IMR-90 (cell line): ENCODE data around the gene MAPK8IP3. TPM values are rescaled to one million over a fixed set of nuclear protein-coding genes. Genes with fewer than 3 reads are reported as not detected.

Experiments
- ATAC-seq: fragments of 200-7000 bp; cut with Tn5 transposase; 2 replicates; pipeline ENCODE4 v1.9.1; 2020; ENCODE audit warnings: low read depth, mild to moderate bottlenecking, moderate library complexity
- BruUV-seq: library from RNA; stranded (reverse); fragments of 400-500 nt; replicated peaks from 2 replicates; lab custom pipeline; 2021; lab: Mats Ljungman, UMichigan
- CTCF ChIA-PET: fragments of 300-600 bp; formaldehyde crosslinking; extraction: SDS; loops from one replicate; lab custom pipeline; 2021; ENCODE audit warnings: antibody characterized with exemption; lab: Yijun Ruan, JAX
- POLR2A ChIA-PET: fragments of 300-600 bp; sonication (Branson Sonifier 250); formaldehyde crosslinking; loops from one replicate; lab custom pipeline; 2022; ENCODE audit warnings: antibody characterized with exemption; ENCODE audit not compliant: unreplicated experiment; lab: Charles Lee
- DNase-seq: peaks from one replicate; pipeline ENCODE4 v3.0.0; 2013
- H2AFZ ChIP-seq: replicated peaks from 2 replicates; pipeline ENCODE3; 2013; ENCODE audit warnings: low read length, mild to moderate bottlenecking; ENCODE audit not compliant: poor library complexity
- H2AK5ac ChIP-seq: 2 replicates; pipeline ENCODE4 v1.6.1; 2013; ENCODE audit warnings: low read depth, low read length, inconsistent platforms
- H2AK9ac ChIP-seq: replicated peaks from 2 replicates; pipeline ENCODE3; 2013; ENCODE audit warnings: mild to moderate bottlenecking, low read depth, low read length, moderate library complexity; ENCODE audit not compliant: poor library complexity
- H2BK120ac ChIP-seq: 2 replicates; pipeline ENCODE4 v1.6.1; 2013; ENCODE audit warnings: low read depth, low read length, inconsistent platforms
- H2BK15ac ChIP-seq: 3 replicates; pipeline ENCODE4 v1.6.1; 2013; ENCODE audit warnings: low read depth, low read length, inconsistent platforms
- H2BK20ac ChIP-seq: 2 replicates; pipeline ENCODE4 v1.6.1; 2013; ENCODE audit warnings: low read depth, mild to moderate bottlenecking, inconsistent platforms, low read length, moderate library complexity
- H2BK5ac ChIP-seq: 2 replicates; pipeline ENCODE4 v1.6.1; 2013; ENCODE audit warnings: mild to moderate bottlenecking, low read depth, low read length, inconsistent platforms; ENCODE audit not compliant: poor library complexity, severe bottlenecking
- H3K14ac ChIP-seq: replicated peaks from 2 replicates; pipeline ENCODE4 v1.6.1; 2013; ENCODE audit warnings: low read depth, low read length, inconsistent platforms
- H3K18ac ChIP-seq: 2 replicates; pipeline ENCODE4 v1.6.1; 2013; ENCODE audit warnings: low read depth, low read length, control low read depth
- H3K23ac ChIP-seq: 2 replicates; pipeline ENCODE4 v1.6.1; 2013; ENCODE audit warnings: low read depth, low read length, inconsistent platforms
- H3K27ac ChIP-seq: 2 replicates; pipeline ENCODE4 v1.5.1; 2013; ENCODE audit warnings: mild to moderate bottlenecking, control low read depth, low read length; ENCODE audit not compliant: insufficient read depth
- H3K27me3 ChIP-seq: 2 replicates; pipeline ENCODE4 v1.6.1; 2013; ENCODE audit warnings: low read length; ENCODE audit not compliant: control insufficient read depth, insufficient read depth
- H3K36me3 ChIP-seq: 2 replicates; pipeline ENCODE4 v1.6.1; 2013; ENCODE audit warnings: low read length, mixed read lengths; ENCODE audit not compliant: control insufficient read depth, insufficient read depth
- H3K4ac ChIP-seq: 2 replicates; pipeline ENCODE4 v1.6.1; 2013; ENCODE audit warnings: low read depth, low read length, inconsistent platforms
- H3K4me1 ChIP-seq: 2 replicates; pipeline ENCODE4 v1.6.1; 2013; ENCODE audit warnings: low read length, mixed read lengths; ENCODE audit not compliant: control insufficient read depth, insufficient read depth
- H3K4me2 ChIP-seq: 2 replicates; pipeline ENCODE4 v1.6.1; 2013; ENCODE audit warnings: low read depth, mild to moderate bottlenecking, control low read depth, low read length, moderate library complexity
- H3K4me3 ChIP-seq: 2 replicates; pipeline ENCODE4 v1.5.1; 2013; ENCODE audit warnings: low read depth, mild to moderate bottlenecking, control low read depth, low read length, moderate library complexity; ENCODE audit not compliant: insufficient read depth
- H3K56ac ChIP-seq: 2 replicates; pipeline ENCODE4 v1.6.1; 2013; ENCODE audit warnings: low read length, inconsistent platforms; ENCODE audit not compliant: insufficient read depth; ENCODE audit errors: extremely low read depth
- H3K79me1 ChIP-seq, 2 experiments: 2 replicates each; pipeline ENCODE4 v1.6.1; 2013; ENCODE audit warnings: low read length in 2 of 2, inconsistent platforms in 1 of 2, low read depth in 1 of 2
- H3K9ac ChIP-seq: 2 replicates; pipeline ENCODE4 v1.6.1; 2013; ENCODE audit warnings: low read depth, low read length, control low read depth
- H3K9me1 ChIP-seq: 2 replicates; pipeline ENCODE4 v1.6.1; 2013; ENCODE audit warnings: low read length, inconsistent platforms; ENCODE audit not compliant: insufficient read depth
- H3K9me3 ChIP-seq: 2 replicates; pipeline ENCODE4 v1.6.1; 2013; ENCODE audit warnings: low read length; ENCODE audit not compliant: control insufficient read depth, insufficient read depth
- H4K20me1 ChIP-seq: 2 replicates; pipeline ENCODE4 v1.6.1; 2013; ENCODE audit warnings: low read length, inconsistent platforms; ENCODE audit not compliant: insufficient read depth
- H4K5ac ChIP-seq: 2 replicates; pipeline ENCODE4 v1.6.1; 2013; ENCODE audit warnings: mild to moderate bottlenecking, low read depth, low read length, control low read depth
- H4K8ac ChIP-seq, 2 experiments: 2 replicates each; pipeline ENCODE4 v1.6.1; 2013; ENCODE audit warnings: low read depth in 2 of 2, low read length in 2 of 2, control low read depth in 1 of 2, inconsistent platforms in 1 of 2
- H4K91ac ChIP-seq: 2 replicates; pipeline ENCODE4 v1.6.1; 2013; ENCODE audit warnings: low read depth, low read length, inconsistent platforms; ENCODE audit not compliant: insufficient read depth
- CHD1 ChIP-seq: IDR thresholded peaks from 2 replicates; pipeline ENCODE4 v1.6.1; 2012; ENCODE audit warnings: low read depth, low read length, improper control_type of control experiment
- MAZ ChIP-seq: IDR thresholded peaks from 2 replicates; pipeline ENCODE4 v1.6.1; 2012; ENCODE audit warnings: low read depth, mild to moderate bottlenecking, low read length, improper control_type of control experiment, moderate library complexity, borderline replicate concordance
- POLR2A ChIP-seq: IDR thresholded peaks from 2 replicates; pipeline ENCODE4 v1.6.1; 2012; ENCODE audit warnings: mild to moderate bottlenecking, low read depth, low read length
- WGBS, 2 experiments: methylation state at CpG; one replicate each; pipeline versions ENCODE4 v1.1.5 to v1.1.7; 2013; ENCODE audit warnings: missing lambda C conversion rate in 2 of 2; ENCODE audit not compliant: insufficient read length in 1 of 2; ENCODE audit errors: extremely low coverage in 2 of 2; 5-methylcytosine and 5-hydroxymethylcytosine counted together
- dilution Hi-C: fragments of 300-500 bp; cut with HindIII; formaldehyde crosslinking; loops from one replicate; pipeline ENCODE4 v1.14.3; 2018; ENCODE audit warnings: low sequenced_read_pairs; ENCODE audit not compliant: unreplicated experiment
- in situ Hi-C: fragments of 300-500 bp; cut with MboI; formaldehyde crosslinking; loops from 3 replicates; pipeline ENCODE4 v1.14.3; 2019; ENCODE audit warnings: low sequenced_read_pairs, inconsistent platforms, mixed read lengths
- intact Hi-C: fragments of 100-400 bp; cut with micrococcal nuclease; formaldehyde crosslinking; loops from 2 replicates; pipeline ENCODE4 v1.10.0; 2022
- polyA plus RNA-seq, 3 experiments: library from polyadenylated mRNA; depleted of rRNA; stranded (reverse); fragments of >200 nt; gene quantifications; 2 replicates each; pipeline ENCODE4 v1.2.3, GENCODE V29; 2012; ENCODE audit warnings: low replicate concordance in 1 of 3
- total RNA-seq: library from RNA; depleted of rRNA; stranded (reverse); fragments of >200 nt; gene quantifications from 2 replicates; pipeline ENCODE4 v1.2.3, GENCODE V29; 2012

The MAPK8IP3 gene
- total and polyA plus RNA-seq, 2 of the 4 experiments (the other 2 are of a cell fraction): 17.0 to 69.1 TPM

GRCh38 chr16:1731603-1732002, 25.6 kb downstream of the MAPK8IP3 start:
- H3K27ac ChIP-seq: no peak overlapping the region
- H3K79me1 ChIP-seq: peaks cover 19 to 56% of the 10 kb centered on the region in 2 experiments; a peak in 3 of 4 replicates
- H3K14ac ChIP-seq: no peak overlapping the region
- H2AFZ ChIP-seq: no peak overlapping the region
- POLR2A ChIA-PET: no interaction called here
- H3K4ac ChIP-seq: no peak overlapping the region
- no CpG with 5 or more reads among the region's 7 CpGs for WGBS, 2 experiments
- intact Hi-C loops (no loop called here), dilution Hi-C loops (no loop called here), in situ Hi-C loops (no loop called here)
- no peak overlapping the region for H2AK9ac ChIP-seq
- no peaks in the 10 kb centered on the region for H3K27me3 ChIP-seq
- H3K9ac ChIP-seq: no peak overlapping the region
- no peak overlapping the region for H4K5ac ChIP-seq
- H3K9me3 ChIP-seq: no peaks in the 10 kb centered on the region
- no peak overlapping the region for H2BK5ac ChIP-seq
- no TSS peak for BruUV-seq
- H3K36me3 ChIP-seq: peaks cover 69% of the 10 kb centered on the region
- no peak for DNase-seq
- no peak overlapping the region for H3K4me3 ChIP-seq
- H2BK120ac ChIP-seq: no peak overlapping the region
- TF ChIP-seq POLR2A (no peak), MAZ (no peak), CHD1 (no peak)
- no peak for ATAC-seq
- H2BK15ac ChIP-seq: no peak overlapping the region
- H3K18ac ChIP-seq: no peak overlapping the region
- no peak overlapping the region for H3K56ac ChIP-seq
- CTCF ChIA-PET: no interaction called here
- H2AK5ac ChIP-seq: no peak overlapping the region
- peaks cover 6% of the 10 kb centered on the region for H3K9me1 ChIP-seq
- no peak overlapping the region for H3K4me2 ChIP-seq
- no peak overlapping the region for H2BK20ac ChIP-seq
- no peak overlapping the region for H4K8ac ChIP-seq
- H4K20me1 ChIP-seq: peaks cover 31% of the 10 kb centered on the region
- no peak overlapping the region for H4K91ac ChIP-seq
- no peaks in the 10 kb centered on the region for H3K4me1 ChIP-seq
- H3K23ac ChIP-seq: no peak overlapping the region
